Measurements from ENCODE around the gene PGBD4. TPM values are rescaled to one million over a fixed set of nuclear protein-coding genes. Genes with fewer than 3 reads are reported as not detected.
A peak's percentile ranks its signal among the peaks of the same experiment; 100 is the strongest.

PGBD4 gene
- 1 to 10 TPM; 4.7 to 4.9 TPM for total RNA-seq
- under 1 TPM; 0.37 to 0.62 TPM for polyA plus RNA-seq

GRCh38 chr15:34101366-34102174, at the start of gene PGBD4, which contains the start of gene EMC7:
Gene PGBD4 (plus strand): TSS chr15:34102083. CDS start chr15:34102532, 449 bp downstream.
Gene EMC7 (minus strand): TSS chr15:34101862. CDS start chr15:34101839, 23 bp downstream.
- H3K36me3 Mint-ChIP-seq = peaks cover 5 to 28% of the 10 kb centered on the region in 2 donors
- CTCF ChIA-PET (ENCODE audit: partially characterized antibody) = interaction anchor here (0.9 to 2.1 kb wide), 5 partner anchors 106 to 486 kb away, joined by 3 to 7 read pairs (median 5); partner anchors contain the start of genes EMC4 and KATNBL1
- no peaks in the 10 kb centered on the region for H3K9me3 ChIP-seq (ENCODE audit: control insufficient read depth in 1 of 2, low read length in 2 of 2)
- POLR2A ChIA-PET (ENCODE audit: partially characterized antibody) = interaction anchor here (0.5 to 2.8 kb wide), 17 partner anchors 10 to 887 kb away, joined by 3 to 34 read pairs (median 5); partner anchors contain the start of genes AQR, AVEN, EMC4 and GOLGA8B
- peaks cover 0 to 1% of the 10 kb centered on the region in 2 donors for H3K27me3 Mint-ChIP-seq
- H3K36me3 ChIP-seq (ENCODE audit: insufficient read depth, low read length) = no peaks in the 10 kb centered on the region
- peak; percentile 99 to 100 (median 99) for DNase-seq
- peak within 1 kb of the TSS; percentile 94 to 100 (median 99) for H3K27ac Mint-ChIP-seq
- peak within 1 kb of the TSS; percentile 85 for H3K27ac ChIP-seq (ENCODE audit: low read depth, low read length)
- H3K27me3 ChIP-seq (ENCODE audit: insufficient read depth, low read length) = no peaks in the 10 kb centered on the region
- H3K4me1 ChIP-seq (ENCODE audit: insufficient read depth, low read length) = peaks cover 37% of the 10 kb centered on the region
- peaks cover 0 to 6% (median 3%) of the 10 kb centered on the region in 8 donors for H3K9me3 Mint-ChIP-seq
- H3K4me1 Mint-ChIP-seq = peaks cover 16 to 52% (median 36%) of the 10 kb centered on the region in 4 donors
- H3K4me3 ChIP-seq (ENCODE audit: low read length in 2 of 2) = peak within 1 kb of the TSS; percentile 94 to 97
- H3K4me3 Mint-ChIP-seq = peak within 1 kb of the TSS; percentile 92 to 100 (median 100)
- intact Hi-C loops (cut with micrococcal nuclease) = loop anchor here (1.0 to 5.0 kb wide), 10 partner anchors 39 to 1446 kb away; partner anchors contain the start of genes AQR, DPH6, EMC4 and KATNBL1

DNA sequence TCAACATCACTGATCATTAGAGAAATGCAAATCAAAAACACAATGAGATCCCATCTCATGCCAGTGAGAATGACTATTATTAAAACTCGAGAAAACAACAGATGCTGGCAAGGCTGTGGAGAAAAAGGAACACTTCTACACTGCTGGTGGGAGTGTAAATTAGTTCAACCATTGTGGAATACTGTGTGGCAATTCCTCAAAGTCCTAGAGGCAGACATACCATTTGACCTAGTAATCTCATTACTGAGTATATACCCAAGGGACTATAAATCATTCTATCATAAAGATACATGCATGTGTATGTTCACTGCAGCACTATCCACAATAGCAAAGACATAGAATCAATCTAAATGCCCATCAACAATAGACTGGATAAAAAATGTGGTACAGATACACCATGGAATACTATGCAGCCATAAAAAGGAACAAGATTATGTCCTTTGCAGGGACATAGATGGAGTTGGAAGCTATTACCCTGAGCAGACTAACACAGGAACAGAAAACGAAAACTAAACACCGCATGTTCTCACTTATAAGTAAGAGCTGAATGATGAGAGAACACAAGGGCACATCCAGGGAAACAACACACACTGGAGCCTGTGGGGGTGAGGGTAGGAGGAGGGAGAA, 47.7 kb upstream of the PGBD4 start:
- Mint-ChIP-seq H3K27me3 (peaks cover 0 to 6% of the 10 kb centered on the region in 2 donors), H3K27ac (no peak overlapping the region), H3K36me3 (peaks cover 14 to 19% of the 10 kb centered on the region in 2 donors), H3K4me3 (no peak overlapping the region), H3K4me1 (no peaks in the 10 kb centered on the region), H3K9me3 (peaks cover 2 to 29% (median 22%) of the 10 kb centered on the region in 8 donors)
- Histone ChIP-seq H3K36me3 (ENCODE audit: insufficient read depth, low read length) (no peaks in the 10 kb centered on the region), H3K27me3 (ENCODE audit: insufficient read depth, low read length) (no peaks in the 10 kb centered on the region), H3K27ac (ENCODE audit: low read depth, low read length) (no peak overlapping the region), H3K9me3 (ENCODE audit: control insufficient read depth in 1 of 2, low read length in 2 of 2) (no peaks in the 10 kb centered on the region), H3K4me3 (ENCODE audit: low read length in 2 of 2) (no peak overlapping the region), H3K4me1 (ENCODE audit: insufficient read depth, low read length) (no peaks in the 10 kb centered on the region)
- CTCF ChIA-PET (ENCODE audit: partially characterized antibody) = no interaction called here
- intact Hi-C loops (cut with micrococcal nuclease) = no loop called here
- POLR2A ChIA-PET (ENCODE audit: partially characterized antibody) = no interaction called here
- no peak for DNase-seq

DNA sequence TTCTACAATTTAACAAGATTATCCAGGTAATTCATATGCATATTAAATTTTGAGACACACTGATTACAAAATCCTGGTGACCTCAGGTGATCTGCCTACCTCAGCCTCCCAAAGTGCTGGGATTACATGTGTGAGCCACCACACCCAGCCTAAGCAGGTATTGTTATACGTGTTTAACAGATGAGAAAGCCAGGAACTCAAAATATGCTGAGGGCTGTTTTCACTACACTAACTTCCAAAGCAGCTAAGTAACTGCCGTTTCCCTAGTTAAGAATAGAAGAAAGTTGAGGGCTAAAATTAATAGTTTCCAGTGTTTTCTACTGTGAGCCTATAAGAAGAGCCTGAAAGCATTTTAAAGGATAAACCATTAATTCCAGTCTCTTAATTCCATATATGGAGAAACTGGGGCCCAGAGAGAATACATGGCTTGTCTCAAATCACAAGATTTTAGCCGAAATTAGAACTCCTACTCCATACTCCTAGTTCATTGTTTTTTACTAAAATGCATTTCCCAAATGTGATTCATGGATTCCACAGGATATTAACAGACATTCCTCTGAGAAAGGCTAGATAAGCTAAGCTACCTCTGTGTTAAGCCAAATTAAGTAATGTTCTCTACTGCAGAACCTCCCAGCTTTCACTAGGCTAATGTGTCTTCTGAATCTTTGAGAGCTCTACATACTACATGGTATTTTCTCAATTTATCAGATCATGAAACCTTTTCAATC, 45.9 kb upstream of the PGBD4 start:
- ChIA-PET POLR2A (ENCODE audit: partially characterized antibody) (no interaction called here), CTCF (ENCODE audit: partially characterized antibody) (interaction anchor here (1.3 to 10.8 kb wide), 2 partner anchors 10 to 155 kb away, joined by 3 to 118 read pairs; partner anchors contain the start of gene KATNBL1)
- H3K4me3 Mint-ChIP-seq = no peak overlapping the region
- Histone ChIP-seq H3K4me3 (ENCODE audit: low read length in 2 of 2) (no peak overlapping the region), H3K36me3 (ENCODE audit: insufficient read depth, low read length) (no peaks in the 10 kb centered on the region), H3K4me1 (ENCODE audit: insufficient read depth, low read length) (no peaks in the 10 kb centered on the region), H3K9me3 (ENCODE audit: control insufficient read depth in 1 of 2, low read length in 2 of 2) (no peaks in the 10 kb centered on the region), H3K27ac (ENCODE audit: low read depth, low read length) (no peak overlapping the region), H3K27me3 (ENCODE audit: insufficient read depth, low read length) (no peaks in the 10 kb centered on the region)
- H3K9me3 Mint-ChIP-seq = peaks cover 2 to 14% (median 8%) of the 10 kb centered on the region in 8 donors
- no peaks in the 10 kb centered on the region for H3K4me1 Mint-ChIP-seq
- H3K36me3 Mint-ChIP-seq = peaks cover 4 to 9% of the 10 kb centered on the region in 2 donors
- H3K27ac Mint-ChIP-seq = no peak overlapping the region
- DNase-seq = no peak
- intact Hi-C loops (cut with micrococcal nuclease) = no loop called here
- peaks cover 0 to 4% of the 10 kb centered on the region in 2 donors for H3K27me3 Mint-ChIP-seq

- H3K9me3 Mint-ChIP-seq = peaks cover 0 to 5% (median under 1%) of the 10 kb centered on the region in 8 donors
- H3K27me3 ChIP-seq (ENCODE audit: insufficient read depth, low read length) = no peaks in the 10 kb centered on the region
- no peak overlapping the region for H3K4me3 Mint-ChIP-seq
- no peak for DNase-seq
- peaks cover 0 to 6% of the 10 kb centered on the region in 2 donors for H3K36me3 Mint-ChIP-seq
- no peak overlapping the region for H3K27ac ChIP-seq (ENCODE audit: low read depth, low read length)
- ChIA-PET POLR2A (ENCODE audit: partially characterized antibody) (no interaction called here), CTCF (ENCODE audit: partially characterized antibody) (interaction anchor here (1.3 to 10.8 kb wide), 2 partner anchors 9 to 154 kb away, joined by 3 to 118 read pairs; partner anchors contain the start of gene KATNBL1)
- H3K4me3 ChIP-seq (ENCODE audit: low read length in 2 of 2) = no peak overlapping the region
- no peaks in the 10 kb centered on the region for H3K9me3 ChIP-seq (ENCODE audit: control insufficient read depth in 1 of 2, low read length in 2 of 2)
- no peaks in the 10 kb centered on the region for H3K36me3 ChIP-seq (ENCODE audit: insufficient read depth, low read length)
- no peaks in the 10 kb centered on the region for H3K27me3 Mint-ChIP-seq
- H3K4me1 Mint-ChIP-seq = peaks cover 0 to 2% (median 1%) of the 10 kb centered on the region in 4 donors
- intact Hi-C loops (cut with micrococcal nuclease) = no loop called here
- H3K4me1 ChIP-seq (ENCODE audit: insufficient read depth, low read length) = no peaks in the 10 kb centered on the region
- H3K27ac Mint-ChIP-seq = no peak overlapping the region
These were observed 45.0 kb upstream of the PGBD4 start for GRCh38 chr15:34056911-34057310.

- H3K36me3 ChIP-seq (ENCODE audit: insufficient read depth, low read length) = no peaks in the 10 kb centered on the region
- H3K27me3 ChIP-seq (ENCODE audit: insufficient read depth, low read length) = no peaks in the 10 kb centered on the region
- H3K27me3 Mint-ChIP-seq = no peaks in the 10 kb centered on the region
- peaks cover under 1 to 5% (median 3%) of the 10 kb centered on the region in 4 donors for H3K4me1 Mint-ChIP-seq
- DNase-seq = no peak
- H3K4me3 Mint-ChIP-seq = no peak overlapping the region
- H3K4me3 ChIP-seq (ENCODE audit: low read length in 2 of 2) = no peak overlapping the region
- peak overlapping the region in 1 of 7 donors; percentile 43 for H3K27ac Mint-ChIP-seq
- ChIA-PET CTCF (ENCODE audit: partially characterized antibody) (interaction anchor here (0.8 to 10.8 kb wide), 4 partner anchors 14 to 528 kb away, joined by 3 to 118 read pairs (median 4); partner anchors contain the start of gene KATNBL1), POLR2A (ENCODE audit: partially characterized antibody) (interaction anchor here (1.2 kb wide), 1 partner anchor 20 kb away, joined by 3 read pairs; the partner anchor contains the start of gene AVEN)
- intact Hi-C loops (cut with micrococcal nuclease) = no loop called here
- H3K9me3 Mint-ChIP-seq = no peaks in the 10 kb centered on the region
- H3K36me3 Mint-ChIP-seq = no peaks in the 10 kb centered on the region
- H3K4me1 ChIP-seq (ENCODE audit: insufficient read depth, low read length) = no peaks in the 10 kb centered on the region
- no peaks in the 10 kb centered on the region for H3K9me3 ChIP-seq (ENCODE audit: control insufficient read depth in 1 of 2, low read length in 2 of 2)
- no peak overlapping the region for H3K27ac ChIP-seq (ENCODE audit: low read depth, low read length)
These were observed 42.4 kb upstream of the PGBD4 start for GRCh38 chr15:34059476-34059875.

DNA sequence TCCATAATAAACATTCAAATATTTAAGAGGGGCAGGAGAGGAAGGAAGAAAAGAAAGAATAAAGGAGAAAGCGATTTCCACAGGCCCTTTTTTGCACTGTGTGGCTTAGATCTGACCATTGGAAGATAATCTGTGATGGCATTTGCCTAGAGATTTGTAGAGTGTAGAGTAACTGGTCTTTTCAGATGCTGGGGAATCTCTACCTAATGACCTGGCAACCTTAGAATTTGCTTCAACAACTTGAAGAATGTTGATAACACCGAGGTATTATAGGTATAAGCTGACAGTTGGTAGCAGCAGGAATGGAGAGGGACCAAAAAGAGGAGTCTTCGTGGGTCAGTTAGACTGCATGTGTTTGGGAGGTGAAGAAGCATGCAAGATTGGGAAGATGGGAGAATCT, 41.9 kb upstream of the PGBD4 start:
- Mint-ChIP-seq H3K27ac (no peak overlapping the region), H3K4me1 (peaks cover 3 to 9% (median 5%) of the 10 kb centered on the region in 4 donors), H3K9me3 (no peaks in the 10 kb centered on the region), H3K27me3 (no peaks in the 10 kb centered on the region), H3K36me3 (no peaks in the 10 kb centered on the region), H3K4me3 (no peak overlapping the region)
- no peak overlapping the region for H3K4me3 ChIP-seq (ENCODE audit: low read length in 2 of 2)
- H3K27me3 ChIP-seq (ENCODE audit: insufficient read depth, low read length) = no peaks in the 10 kb centered on the region
- intact Hi-C loops (cut with micrococcal nuclease) = no loop called here
- no peaks in the 10 kb centered on the region for H3K4me1 ChIP-seq (ENCODE audit: insufficient read depth, low read length)
- POLR2A ChIA-PET (ENCODE audit: partially characterized antibody) = interaction anchor here (1.2 kb wide), 1 partner anchor 21 kb away, joined by 3 read pairs; the partner anchor contains the start of gene AVEN
- CTCF ChIA-PET (ENCODE audit: partially characterized antibody) = interaction anchor here (0.7 to 10.8 kb wide), 5 partner anchors 14 to 528 kb away, joined by 3 to 118 read pairs (median 4); partner anchors contain the start of gene KATNBL1
- no peaks in the 10 kb centered on the region for H3K36me3 ChIP-seq (ENCODE audit: insufficient read depth, low read length)
- no peaks in the 10 kb centered on the region for H3K9me3 ChIP-seq (ENCODE audit: control insufficient read depth in 1 of 2, low read length in 2 of 2)
- no peak overlapping the region for H3K27ac ChIP-seq (ENCODE audit: low read depth, low read length)
- DNase-seq = no peak
